Panc1 (cell line): Measurements from ENCODE around the gene SPINK4. TPM values are rescaled to one million over a fixed set of nuclear protein-coding genes. Genes with fewer than 3 reads are reported as not detected.

ENCODE experiments used
- ATAC-seq: fragments of 200-7000 bp; cut with Tn5 transposase; 2 replicates; pipeline ENCODE4 v1.9.1; 2020; ENCODE audit warnings: mild to moderate bottlenecking, moderate library complexity
- BruUV-seq: library from RNA; stranded (reverse); fragments of 400-500 nt; replicated peaks from 2 replicates; lab custom pipeline; 2021; lab: Mats Ljungman, UMichigan
- CTCF ChIA-PET: fragments of 300-600 bp; sonication (Branson Sonifier 250); formaldehyde crosslinking; loops from one replicate; lab custom pipeline; 2022; ENCODE audit warnings: antibody characterized with exemption; lab: Charles Lee
- POLR2A ChIA-PET: fragments of 300-600 bp; sonication (Branson Sonifier 250); formaldehyde crosslinking; loops from one replicate; lab custom pipeline; 2022; ENCODE audit warnings: antibody characterized with exemption; lab: Charles Lee
- DNase-seq: peaks from one replicate; pipeline ENCODE4 v3.0.0-alpha.2; 2010; ENCODE audit warnings: low read depth, low spot score
- H3K27ac ChIP-seq: 2 replicates; pipeline ENCODE4 v1.5.1; 2011; ENCODE audit warnings: mild to moderate bottlenecking, low read length, inconsistent platforms
- H3K27me3 ChIP-seq: fragments of 200-500 bp; sonication (Bioruptor generic); 2 replicates; pipeline ENCODE4 v1.6.0; 2014; ENCODE audit warnings: low read length, inconsistent platforms; ENCODE audit not compliant: control insufficient read depth, insufficient read depth
- H3K36me3 ChIP-seq: fragments of 200-500 bp; sonication (Bioruptor generic); 2 replicates; pipeline ENCODE4 v1.5.1; 2014; ENCODE audit warnings: inconsistent platforms, mild to moderate bottlenecking, low read length, moderate library complexity; ENCODE audit not compliant: control insufficient read depth, insufficient read depth
- H3K4me1 ChIP-seq: 2 replicates; pipeline ENCODE4 v1.5.1; 2011; ENCODE audit warnings: inconsistent platforms, mild to moderate bottlenecking, low read length, moderate library complexity; ENCODE audit not compliant: control insufficient read depth, insufficient read depth
- H3K4me3 ChIP-seq, 2 experiments: 2 replicates each; pipeline ENCODE4 v1.5.1; 2011 to 2012; ENCODE audit warnings: low read depth in 2 of 2, low read length in 2 of 2, mild to moderate bottlenecking in 2 of 2, inconsistent platforms in 1 of 2, moderate library complexity in 1 of 2
- H3K9me3 ChIP-seq: fragments of 200-500 bp; sonication (Bioruptor generic); 2 replicates; pipeline ENCODE4 v1.5.1; 2014; ENCODE audit warnings: low read depth, mild to moderate bottlenecking, inconsistent platforms, low read length, moderate library complexity; ENCODE audit not compliant: control insufficient read depth, insufficient read depth
- POLR2AphosphoS5 ChIP-seq: IDR thresholded peaks from 2 replicates; pipeline ENCODE4 v1.6.1; 2012; ENCODE audit warnings: mild to moderate bottlenecking, low read depth, low read length, moderate library complexity
- SIN3A ChIP-seq: IDR thresholded peaks from 2 replicates; pipeline ENCODE4 v1.6.1; 2012; ENCODE audit warnings: low read depth, mild to moderate bottlenecking, low read length, moderate library complexity, borderline replicate concordance; ENCODE audit not compliant: insufficient read depth
- TCF7L2 ChIP-seq: IDR thresholded peaks from 2 replicates; pipeline ENCODE4 v1.6.1; 2011; ENCODE audit warnings: mild to moderate bottlenecking, low read depth, low read length, inconsistent platforms
- in situ Hi-C: cut with HindIII; loops from 2 replicates; pipeline ENCODE4 v1.10.0; 2016; ENCODE audit warnings: low sequenced_read_pairs, low pct_unique_long_range_greater_than_20kb
- intact Hi-C: fragments of 100-400 bp; cut with micrococcal nuclease; formaldehyde crosslinking; loops from one replicate; pipeline ENCODE4 v1.10.0; 2022; ENCODE audit not compliant: unreplicated experiment
- total RNA-seq: library from RNA; stranded (reverse); gene quantifications from one replicate; pipeline ENCODE4 v1.2.1, GENCODE V29; 2021; ENCODE audit not compliant: unreplicated experiment
- TF ChIP-seq, protein P1 (sequence below): fragments of 450-650 bp; IDR thresholded peaks from 2 replicates; pipeline ENCODE4 v1.5.1; 2017; ENCODE audit warnings: mild to moderate bottlenecking
- TF ChIP-seq, protein P2 (sequence below), 2 experiments: IDR thresholded peaks; 2 replicates each; pipeline ENCODE4 v1.6.1; 2011 to 2012; ENCODE audit warnings: low read depth in 2 of 2, control low read depth in 1 of 2, low read length in 1 of 2, mild to moderate bottlenecking in 1 of 2, moderate library complexity in 1 of 2; ENCODE audit not compliant: insufficient read depth in 1 of 2

Gene SPINK4
- total RNA-seq, 1 experiment from 2014 or later = not detected

DNA sequence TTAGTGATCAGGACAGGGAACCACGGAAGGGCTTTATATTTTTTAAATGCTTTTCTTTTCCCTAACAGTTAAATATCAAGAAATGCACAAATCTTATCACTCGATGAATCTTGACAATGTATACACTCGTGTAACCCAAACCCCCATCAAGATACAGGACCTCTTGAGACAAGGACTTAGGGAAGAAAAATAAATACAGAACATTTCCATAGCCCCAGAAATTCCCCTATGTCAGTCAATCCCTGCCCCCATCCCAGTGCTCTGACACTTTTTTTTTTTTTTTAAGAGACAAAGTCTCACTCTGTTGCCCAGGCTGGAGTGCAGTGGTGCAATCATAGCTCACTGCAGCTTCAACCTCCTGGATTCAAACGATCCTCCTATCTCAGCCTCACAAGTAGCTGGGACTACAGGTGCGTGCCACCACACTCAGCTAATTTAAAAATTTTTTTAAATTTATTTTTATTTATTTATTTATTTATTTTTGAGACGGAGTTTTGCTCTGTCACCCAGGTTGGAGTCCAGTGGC is 2.7 kb downstream of the SPINK4 start:
- CTCF ChIA-PET = no interaction called here

DNA sequence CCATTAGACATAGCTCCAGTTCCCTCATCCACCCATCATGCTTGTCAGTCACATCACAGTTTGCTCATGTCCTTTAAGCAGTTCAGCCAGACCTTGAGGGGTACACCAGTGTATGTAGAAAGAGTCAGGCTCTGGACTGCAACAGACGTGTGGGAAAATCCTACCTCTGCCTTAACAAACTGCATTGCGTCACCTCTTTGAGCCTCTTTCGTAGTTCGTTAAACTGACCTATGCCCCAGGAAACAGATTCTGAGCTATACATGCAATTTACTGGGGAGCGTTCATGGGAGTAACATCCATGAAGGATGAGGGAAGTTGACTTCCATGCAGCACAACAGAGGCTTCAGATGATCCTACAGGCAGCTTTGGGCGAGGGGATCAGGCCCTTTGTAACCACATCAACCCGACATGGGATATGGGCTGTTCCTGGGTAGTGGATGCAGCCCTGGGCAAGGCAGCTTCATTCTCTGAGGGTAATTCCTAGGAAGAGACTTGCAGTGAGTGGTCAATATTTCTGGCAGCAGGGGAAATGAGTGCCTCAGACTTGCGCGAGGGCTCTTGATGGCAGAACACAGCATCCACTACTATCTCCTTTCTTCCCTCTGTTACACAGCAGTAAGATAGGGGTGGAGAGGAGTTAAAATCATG is 4.3 kb downstream of the SPINK4 start:
- H3K27ac ChIP-seq = no peak overlapping the region
- CTCF ChIA-PET = no interaction called here
- in situ Hi-C loops = no loop called here

More for the DNA sequence above, 2.7 kb downstream of the SPINK4 start:
- no peaks in the 10 kb centered on the region for H3K4me1 ChIP-seq
- intact Hi-C loops (no loop called here), in situ Hi-C loops (no loop called here)
- no TSS peak for BruUV-seq
- H3K4me3 ChIP-seq = no peak overlapping the region
- POLR2A ChIA-PET = no interaction called here
- no peaks in the 10 kb centered on the region for H3K9me3 ChIP-seq
- ATAC-seq (no peak), DNase-seq (no peak)
- no peaks in the 10 kb centered on the region for H3K36me3 ChIP-seq
- no peak overlapping the region for H3K27ac ChIP-seq
- no peaks in the 10 kb centered on the region for H3K27me3 ChIP-seq
- TF ChIP-seq, protein P1, sequence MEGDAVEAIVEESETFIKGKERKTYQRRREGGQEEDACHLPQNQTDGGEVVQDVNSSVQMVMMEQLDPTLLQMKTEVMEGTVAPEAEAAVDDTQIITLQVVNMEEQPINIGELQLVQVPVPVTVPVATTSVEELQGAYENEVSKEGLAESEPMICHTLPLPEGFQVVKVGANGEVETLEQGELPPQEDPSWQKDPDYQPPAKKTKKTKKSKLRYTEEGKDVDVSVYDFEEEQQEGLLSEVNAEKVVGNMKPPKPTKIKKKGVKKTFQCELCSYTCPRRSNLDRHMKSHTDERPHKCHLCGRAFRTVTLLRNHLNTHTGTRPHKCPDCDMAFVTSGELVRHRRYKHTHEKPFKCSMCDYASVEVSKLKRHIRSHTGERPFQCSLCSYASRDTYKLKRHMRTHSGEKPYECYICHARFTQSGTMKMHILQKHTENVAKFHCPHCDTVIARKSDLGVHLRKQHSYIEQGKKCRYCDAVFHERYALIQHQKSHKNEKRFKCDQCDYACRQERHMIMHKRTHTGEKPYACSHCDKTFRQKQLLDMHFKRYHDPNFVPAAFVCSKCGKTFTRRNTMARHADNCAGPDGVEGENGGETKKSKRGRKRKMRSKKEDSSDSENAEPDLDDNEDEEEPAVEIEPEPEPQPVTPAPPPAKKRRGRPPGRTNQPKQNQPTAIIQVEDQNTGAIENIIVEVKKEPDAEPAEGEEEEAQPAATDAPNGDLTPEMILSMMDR = no peak
- TF ChIP-seq, protein P2, sequence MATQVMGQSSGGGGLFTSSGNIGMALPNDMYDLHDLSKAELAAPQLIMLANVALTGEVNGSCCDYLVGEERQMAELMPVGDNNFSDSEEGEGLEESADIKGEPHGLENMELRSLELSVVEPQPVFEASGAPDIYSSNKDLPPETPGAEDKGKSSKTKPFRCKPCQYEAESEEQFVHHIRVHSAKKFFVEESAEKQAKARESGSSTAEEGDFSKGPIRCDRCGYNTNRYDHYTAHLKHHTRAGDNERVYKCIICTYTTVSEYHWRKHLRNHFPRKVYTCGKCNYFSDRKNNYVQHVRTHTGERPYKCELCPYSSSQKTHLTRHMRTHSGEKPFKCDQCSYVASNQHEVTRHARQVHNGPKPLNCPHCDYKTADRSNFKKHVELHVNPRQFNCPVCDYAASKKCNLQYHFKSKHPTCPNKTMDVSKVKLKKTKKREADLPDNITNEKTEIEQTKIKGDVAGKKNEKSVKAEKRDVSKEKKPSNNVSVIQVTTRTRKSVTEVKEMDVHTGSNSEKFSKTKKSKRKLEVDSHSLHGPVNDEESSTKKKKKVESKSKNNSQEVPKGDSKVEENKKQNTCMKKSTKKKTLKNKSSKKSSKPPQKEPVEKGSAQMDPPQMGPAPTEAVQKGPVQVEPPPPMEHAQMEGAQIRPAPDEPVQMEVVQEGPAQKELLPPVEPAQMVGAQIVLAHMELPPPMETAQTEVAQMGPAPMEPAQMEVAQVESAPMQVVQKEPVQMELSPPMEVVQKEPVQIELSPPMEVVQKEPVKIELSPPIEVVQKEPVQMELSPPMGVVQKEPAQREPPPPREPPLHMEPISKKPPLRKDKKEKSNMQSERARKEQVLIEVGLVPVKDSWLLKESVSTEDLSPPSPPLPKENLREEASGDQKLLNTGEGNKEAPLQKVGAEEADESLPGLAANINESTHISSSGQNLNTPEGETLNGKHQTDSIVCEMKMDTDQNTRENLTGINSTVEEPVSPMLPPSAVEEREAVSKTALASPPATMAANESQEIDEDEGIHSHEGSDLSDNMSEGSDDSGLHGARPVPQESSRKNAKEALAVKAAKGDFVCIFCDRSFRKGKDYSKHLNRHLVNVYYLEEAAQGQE (IDR thresholded peaks at IDR 0.05; ENCODE audit: insufficient read depth in 1 of 2, low read depth in 2 of 2, low read length in 1 of 2) = no peak
- TF ChIP-seq SIN3A (no peak), TCF7L2 (no peak), POLR2AphosphoS5 (no peak)

More for the DNA sequence above, 4.3 kb downstream of the SPINK4 start:
- DNase-seq (no peak), ATAC-seq (no peak)
- Histone ChIP-seq H3K27me3 (no peaks in the 10 kb centered on the region), H3K36me3 (no peaks in the 10 kb centered on the region), H3K9me3 (no peaks in the 10 kb centered on the region), H3K4me3 (no peak overlapping the region), H3K4me1 (no peaks in the 10 kb centered on the region)
- POLR2A ChIA-PET = interaction anchor here (0.6 to 0.8 kb wide), 2 partner anchors 19 to 865 kb away, joined by 3 to 5 read pairs; no protein-coding TSS in a partner anchor
- intact Hi-C loops = no loop called here
- no TSS peak for BruUV-seq
- no peak for TF ChIP-seq SIN3A
- TF ChIP-seq, protein P2 (IDR thresholded peaks at IDR 0.05; ENCODE audit: insufficient read depth in 1 of 2, low read depth in 2 of 2, low read length in 1 of 2) = no peak
- TF ChIP-seq, protein P1 = no peak
- TF ChIP-seq TCF7L2 = no peak
- TF ChIP-seq POLR2AphosphoS5 = no peak
